K562 (cell line): ENCODE measurements around the gene PLXNA2. TPM values are rescaled to one million over a fixed set of nuclear protein-coding genes. Genes with fewer than 3 reads are reported as not detected.

Experiments
- ATAC-seq: fragments of 200-7000 bp; cut with Tn5 transposase; 3 replicates; pipeline ENCODE4 v1.9.1; 2020; ENCODE audit warnings: moderate library complexity
- BruUV-seq: library from RNA; stranded (reverse); fragments of 400-500 nt; replicated peaks from 2 replicates; lab custom pipeline; 2021; lab: Mats Ljungman, UMichigan
- CTCF ChIA-PET: fragments of 300-600 bp; formaldehyde crosslinking; extraction: SDS; loops from one replicate; lab custom pipeline; 2021; ENCODE audit warnings: low intra/inter-chr PET ratio; lab: Yijun Ruan, JAX
- POLR2A ChIA-PET: fragments of 300-600, 350-650 bp; sonication (Branson Sonifier 250); formaldehyde crosslinking; extraction: SDS; loops from one replicate; lab custom pipeline; 2021; ENCODE audit warnings: antibody characterized with exemption, inconsistent platforms; lab: Yijun Ruan, JAX
- DNase-seq, 4 experiments: peaks; one replicate each; pipeline versions ENCODE4 v3.0.0 to v3.0.0-alpha.2; 2011 to 2018; ENCODE audit warnings: low spot score in 3 of 4, mixed read lengths in 3 of 4; ENCODE audit errors: extremely low read depth in 1 of 4
- FAIRE-seq: peaks from 2 replicates; lab custom pipeline; 2011; peaks lifted over from hg19 to GRCh38; lab: Jason Lieb, UNC
- H2AFZ ChIP-seq: 2 replicates; pipeline ENCODE4 v1.6.0; 2011; ENCODE audit warnings: low read depth, low read length, control low read depth, inconsistent platforms
- H3K27ac ChIP-seq: fragments of 200-600 bp; 3 replicates; pipeline ENCODE4 v1.8.0; 2011; ENCODE audit warnings: low read depth, mild to moderate bottlenecking, control low read depth, inconsistent platforms, low read length, moderate library complexity, mixed read lengths; ENCODE audit errors: extremely low read depth
- H3K27me3 ChIP-seq, 2 experiments: fragments of 300-600 bp in 1 of 2; 2 replicates in 1 of 2; 3 replicates in 1 of 2; pipeline versions ENCODE4 v1.6.0 to v1.8.0; 2011; ENCODE audit warnings: inconsistent platforms in 2 of 2, low read length in 2 of 2, mild to moderate bottlenecking in 1 of 2, mixed read lengths in 1 of 2, moderate library complexity in 1 of 2; ENCODE audit not compliant: control insufficient read depth in 2 of 2, insufficient read depth in 2 of 2
- H3K36me3 ChIP-seq: fragments of 300-600 bp; 3 replicates; pipeline ENCODE4 v1.8.0; 2011; ENCODE audit warnings: mild to moderate bottlenecking, low read length, inconsistent platforms; ENCODE audit not compliant: control insufficient read depth, insufficient read depth
- H3K4me1 ChIP-seq, 2 experiments: fragments of 200-600 bp in 1 of 2; replicated peaks in 1 of 2; 2 replicates in 1 of 2; 3 replicates in 1 of 2; pipeline versions ENCODE4 v1.5.1 to v1.8.0; 2011; ENCODE audit warnings: inconsistent platforms in 2 of 2, low read length in 2 of 2, mild to moderate bottlenecking in 1 of 2, mixed read lengths in 1 of 2, moderate library complexity in 1 of 2; ENCODE audit not compliant: control insufficient read depth in 2 of 2, insufficient read depth in 2 of 2
- H3K4me2 ChIP-seq: 2 replicates; pipeline ENCODE4 v1.6.1; 2011; ENCODE audit warnings: low read length, control low read depth, inconsistent platforms, mixed read lengths; ENCODE audit not compliant: insufficient read depth
- H3K4me3 ChIP-seq: fragments of 200-600 bp; sonication (generic), shearing (Covaris generic); 2 replicates; pipeline ENCODE4 v1.5.1; 2016; ENCODE audit warnings: control low read depth, inconsistent platforms
- H3K79me2 ChIP-seq: fragments of 200-600 bp; 3 replicates; pipeline ENCODE4 v1.8.0; 2011; ENCODE audit warnings: low read length, inconsistent platforms; ENCODE audit not compliant: control insufficient read depth, insufficient read depth
- H3K9ac ChIP-seq, 2 experiments: 2 replicates each; pipeline versions ENCODE4 v1.6.0 to v1.6.1; 2011; ENCODE audit warnings: low read depth in 2 of 2, low read length in 2 of 2, control low read depth in 1 of 2, inconsistent platforms in 1 of 2, mild to moderate bottlenecking in 1 of 2, mixed read lengths in 1 of 2; ENCODE audit not compliant: insufficient read depth in 1 of 2
- H3K9me1 ChIP-seq: one replicate; pipeline ENCODE4 v1.6.0; 2011; ENCODE audit warnings: inconsistent platforms, mild to moderate bottlenecking, low read length, moderate library complexity; ENCODE audit not compliant: control insufficient read depth, insufficient read depth
- H3K9me3 ChIP-seq: replicated peaks from 2 replicates; pipeline ENCODE4 v1.5.1; 2011; ENCODE audit warnings: low read depth, low read length, inconsistent platforms; ENCODE audit not compliant: control insufficient read depth, insufficient read depth
- H4K20me1 ChIP-seq: replicated peaks from 2 replicates; pipeline ENCODE4 v1.6.1; 2011; ENCODE audit warnings: low read length, inconsistent platforms, mixed read lengths; ENCODE audit not compliant: control insufficient read depth, insufficient read depth
- DACH1 ChIP-seq: fragments of 450-650 bp; IDR thresholded peaks from 2 replicates; pipeline ENCODE4 v1.6.1; 2018; ENCODE audit not compliant: partially characterized antibody
- TCF7L2 ChIP-seq: fragments of 150-350 bp; IDR thresholded peaks from 2 replicates; pipeline ENCODE4 v1.6.1; 2016; ENCODE audit warnings: low read depth, mild to moderate bottlenecking, low read length, moderate library complexity
- ZNF143 ChIP-seq: sonication (generic); formaldehyde crosslinking; IDR thresholded peaks from 2 replicates; pipeline ENCODE4 v1.9.0; 2022; ENCODE audit warnings: mild to moderate bottlenecking, missing genetic modification reagents
- ZNF764 ChIP-seq: fragments of 250-450 bp; sonication (Bioruptor Pico); IDR thresholded peaks from 2 replicates; pipeline ENCODE4 v1.4.0; 2020; ENCODE audit warnings: low read depth, mild to moderate bottlenecking, moderate library complexity
- WGBS: fragments of 100-300 bp; shearing (Covaris generic); methylation state at CpG from one replicate; pipeline ENCODE4 v1.1.6; 2016; ENCODE audit warnings: low coverage, mixed read lengths; ENCODE audit not compliant: insufficient coverage; ENCODE audit errors: missing lambda C conversion rate; 5-methylcytosine and 5-hydroxymethylcytosine counted together
- in situ Hi-C: fragments of 300-500 bp; cut with MboI; formaldehyde crosslinking; loops from 4 replicates; pipeline ENCODE4 v1.15.0; 2018; ENCODE audit warnings: inconsistent platforms, mixed read lengths
- intact Hi-C: fragments of 100-400 bp; cut with micrococcal nuclease; formaldehyde crosslinking; loops from 2 replicates; pipeline ENCODE4 v1.14.2; 2022
- polyA plus RNA-seq, 8 experiments: library from polyadenylated mRNA; depleted of rRNA in 4 of 8; stranded (reverse) in 5 of 8; unstranded in 3 of 8; fragments of >200 nt; fragmentation: Nextera tagmentation in 2 of 8; fragmentation: Illumina TruSeq in 1 of 8; extraction: Ambion mirVana in 2 of 8; extraction: Trizol in 1 of 8; gene quantifications; 2 replicates each; pipeline versions ENCODE4 v1.2.1 to v1.2.3, GENCODE V29; 2011 to 2014; ENCODE audit warnings: inconsistent platforms in 1 of 8, missing spikeins in 1 of 8
- total RNA-seq, 7 experiments: library from RNA; depleted of rRNA in 6 of 7; stranded (reverse); fragments of >200 nt in 6 of 7; fragmentation: Illumina TruSeq in 2 of 7; extraction: Trizol in 2 of 7; gene quantifications; 2 replicates each; pipeline versions ENCODE4 v1.2.1 to v1.2.3, GENCODE V29; 2011 to 2021; ENCODE audit warnings: low replicate concordance in 1 of 7
- TF ChIP-seq, protein P1 (sequence below): fragments of 150-350 bp; IDR thresholded peaks from 2 replicates; pipeline ENCODE4 v1.6.1; 2014; ENCODE audit warnings: low read depth, mild to moderate bottlenecking, low read length, borderline replicate concordance
- TF ChIP-seq, protein P2 (sequence below): fragments of 250-450 bp; sonication (Bioruptor Pico); IDR thresholded peaks from 2 replicates; pipeline ENCODE4 v1.8.0; 2022; ENCODE audit warnings: moderate library complexity, mild to moderate bottlenecking, inconsistent platforms
- TF ChIP-seq, protein P3 (sequence below): fragments of 450-650 bp; IDR thresholded peaks from 2 replicates; pipeline ENCODE4 v1.6.1; 2016; ENCODE audit warnings: mild to moderate bottlenecking, moderate library complexity

Gene PLXNA2
- total and polyA plus RNA-seq, 9 of the 15 experiments (the other 6 are each of a cell fraction or from before 2014, with no cell fraction given) = 0.01 to 1.3 (median 0.32) TPM

DNA sequence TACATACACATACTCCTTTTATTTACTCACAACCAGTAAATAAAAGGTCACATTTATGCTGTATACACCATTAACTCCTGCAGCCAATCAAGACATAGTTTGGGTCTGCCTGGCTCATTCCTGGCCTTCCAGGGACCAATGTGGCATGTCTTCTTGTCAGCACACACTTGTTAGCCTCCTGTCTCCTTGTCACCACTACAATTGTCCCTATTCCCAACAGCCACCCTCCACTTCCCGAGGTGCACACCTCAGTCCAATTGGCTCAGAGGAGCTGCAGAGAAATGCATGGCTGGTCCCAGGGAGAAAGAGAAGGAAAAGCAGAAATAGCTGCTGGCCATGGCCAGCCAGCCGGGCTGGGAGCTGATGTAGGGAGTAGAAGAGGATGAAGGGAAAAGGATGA lies 116.9 kb downstream of the PLXNA2 start:
- 0% methylated on average over 2 of the region's 2 CpGs for WGBS
- CTCF ChIA-PET = no interaction called here
- TF ChIP-seq, protein P1, sequence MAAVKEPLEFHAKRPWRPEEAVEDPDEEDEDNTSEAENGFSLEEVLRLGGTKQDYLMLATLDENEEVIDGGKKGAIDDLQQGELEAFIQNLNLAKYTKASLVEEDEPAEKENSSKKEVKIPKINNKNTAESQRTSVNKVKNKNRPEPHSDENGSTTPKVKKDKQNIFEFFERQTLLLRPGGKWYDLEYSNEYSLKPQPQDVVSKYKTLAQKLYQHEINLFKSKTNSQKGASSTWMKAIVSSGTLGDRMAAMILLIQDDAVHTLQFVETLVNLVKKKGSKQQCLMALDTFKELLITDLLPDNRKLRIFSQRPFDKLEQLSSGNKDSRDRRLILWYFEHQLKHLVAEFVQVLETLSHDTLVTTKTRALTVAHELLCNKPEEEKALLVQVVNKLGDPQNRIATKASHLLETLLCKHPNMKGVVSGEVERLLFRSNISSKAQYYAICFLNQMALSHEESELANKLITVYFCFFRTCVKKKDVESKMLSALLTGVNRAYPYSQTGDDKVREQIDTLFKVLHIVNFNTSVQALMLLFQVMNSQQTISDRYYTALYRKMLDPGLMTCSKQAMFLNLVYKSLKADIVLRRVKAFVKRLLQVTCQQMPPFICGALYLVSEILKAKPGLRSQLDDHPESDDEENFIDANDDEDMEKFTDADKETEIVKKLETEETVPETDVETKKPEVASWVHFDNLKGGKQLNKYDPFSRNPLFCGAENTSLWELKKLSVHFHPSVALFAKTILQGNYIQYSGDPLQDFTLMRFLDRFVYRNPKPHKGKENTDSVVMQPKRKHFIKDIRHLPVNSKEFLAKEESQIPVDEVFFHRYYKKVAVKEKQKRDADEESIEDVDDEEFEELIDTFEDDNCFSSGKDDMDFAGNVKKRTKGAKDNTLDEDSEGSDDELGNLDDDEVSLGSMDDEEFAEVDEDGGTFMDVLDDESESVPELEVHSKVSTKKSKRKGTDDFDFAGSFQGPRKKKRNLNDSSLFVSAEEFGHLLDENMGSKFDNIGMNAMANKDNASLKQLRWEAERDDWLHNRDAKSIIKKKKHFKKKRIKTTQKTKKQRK = no peak
- TF ChIP-seq, protein P2, sequence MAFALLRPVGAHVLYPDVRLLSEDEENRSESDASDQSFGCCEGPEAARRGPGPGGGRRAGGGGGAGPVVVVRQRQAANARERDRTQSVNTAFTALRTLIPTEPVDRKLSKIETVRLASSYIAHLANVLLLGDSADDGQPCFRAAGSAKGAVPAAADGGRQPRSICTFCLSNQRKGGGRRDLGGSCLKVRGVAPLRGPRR = no peak
- TF ChIP-seq ZNF143 (CRISPR knock-in tag) = no peak
- no peak for TF ChIP-seq ZNF764
- TF ChIP-seq, protein P3, sequence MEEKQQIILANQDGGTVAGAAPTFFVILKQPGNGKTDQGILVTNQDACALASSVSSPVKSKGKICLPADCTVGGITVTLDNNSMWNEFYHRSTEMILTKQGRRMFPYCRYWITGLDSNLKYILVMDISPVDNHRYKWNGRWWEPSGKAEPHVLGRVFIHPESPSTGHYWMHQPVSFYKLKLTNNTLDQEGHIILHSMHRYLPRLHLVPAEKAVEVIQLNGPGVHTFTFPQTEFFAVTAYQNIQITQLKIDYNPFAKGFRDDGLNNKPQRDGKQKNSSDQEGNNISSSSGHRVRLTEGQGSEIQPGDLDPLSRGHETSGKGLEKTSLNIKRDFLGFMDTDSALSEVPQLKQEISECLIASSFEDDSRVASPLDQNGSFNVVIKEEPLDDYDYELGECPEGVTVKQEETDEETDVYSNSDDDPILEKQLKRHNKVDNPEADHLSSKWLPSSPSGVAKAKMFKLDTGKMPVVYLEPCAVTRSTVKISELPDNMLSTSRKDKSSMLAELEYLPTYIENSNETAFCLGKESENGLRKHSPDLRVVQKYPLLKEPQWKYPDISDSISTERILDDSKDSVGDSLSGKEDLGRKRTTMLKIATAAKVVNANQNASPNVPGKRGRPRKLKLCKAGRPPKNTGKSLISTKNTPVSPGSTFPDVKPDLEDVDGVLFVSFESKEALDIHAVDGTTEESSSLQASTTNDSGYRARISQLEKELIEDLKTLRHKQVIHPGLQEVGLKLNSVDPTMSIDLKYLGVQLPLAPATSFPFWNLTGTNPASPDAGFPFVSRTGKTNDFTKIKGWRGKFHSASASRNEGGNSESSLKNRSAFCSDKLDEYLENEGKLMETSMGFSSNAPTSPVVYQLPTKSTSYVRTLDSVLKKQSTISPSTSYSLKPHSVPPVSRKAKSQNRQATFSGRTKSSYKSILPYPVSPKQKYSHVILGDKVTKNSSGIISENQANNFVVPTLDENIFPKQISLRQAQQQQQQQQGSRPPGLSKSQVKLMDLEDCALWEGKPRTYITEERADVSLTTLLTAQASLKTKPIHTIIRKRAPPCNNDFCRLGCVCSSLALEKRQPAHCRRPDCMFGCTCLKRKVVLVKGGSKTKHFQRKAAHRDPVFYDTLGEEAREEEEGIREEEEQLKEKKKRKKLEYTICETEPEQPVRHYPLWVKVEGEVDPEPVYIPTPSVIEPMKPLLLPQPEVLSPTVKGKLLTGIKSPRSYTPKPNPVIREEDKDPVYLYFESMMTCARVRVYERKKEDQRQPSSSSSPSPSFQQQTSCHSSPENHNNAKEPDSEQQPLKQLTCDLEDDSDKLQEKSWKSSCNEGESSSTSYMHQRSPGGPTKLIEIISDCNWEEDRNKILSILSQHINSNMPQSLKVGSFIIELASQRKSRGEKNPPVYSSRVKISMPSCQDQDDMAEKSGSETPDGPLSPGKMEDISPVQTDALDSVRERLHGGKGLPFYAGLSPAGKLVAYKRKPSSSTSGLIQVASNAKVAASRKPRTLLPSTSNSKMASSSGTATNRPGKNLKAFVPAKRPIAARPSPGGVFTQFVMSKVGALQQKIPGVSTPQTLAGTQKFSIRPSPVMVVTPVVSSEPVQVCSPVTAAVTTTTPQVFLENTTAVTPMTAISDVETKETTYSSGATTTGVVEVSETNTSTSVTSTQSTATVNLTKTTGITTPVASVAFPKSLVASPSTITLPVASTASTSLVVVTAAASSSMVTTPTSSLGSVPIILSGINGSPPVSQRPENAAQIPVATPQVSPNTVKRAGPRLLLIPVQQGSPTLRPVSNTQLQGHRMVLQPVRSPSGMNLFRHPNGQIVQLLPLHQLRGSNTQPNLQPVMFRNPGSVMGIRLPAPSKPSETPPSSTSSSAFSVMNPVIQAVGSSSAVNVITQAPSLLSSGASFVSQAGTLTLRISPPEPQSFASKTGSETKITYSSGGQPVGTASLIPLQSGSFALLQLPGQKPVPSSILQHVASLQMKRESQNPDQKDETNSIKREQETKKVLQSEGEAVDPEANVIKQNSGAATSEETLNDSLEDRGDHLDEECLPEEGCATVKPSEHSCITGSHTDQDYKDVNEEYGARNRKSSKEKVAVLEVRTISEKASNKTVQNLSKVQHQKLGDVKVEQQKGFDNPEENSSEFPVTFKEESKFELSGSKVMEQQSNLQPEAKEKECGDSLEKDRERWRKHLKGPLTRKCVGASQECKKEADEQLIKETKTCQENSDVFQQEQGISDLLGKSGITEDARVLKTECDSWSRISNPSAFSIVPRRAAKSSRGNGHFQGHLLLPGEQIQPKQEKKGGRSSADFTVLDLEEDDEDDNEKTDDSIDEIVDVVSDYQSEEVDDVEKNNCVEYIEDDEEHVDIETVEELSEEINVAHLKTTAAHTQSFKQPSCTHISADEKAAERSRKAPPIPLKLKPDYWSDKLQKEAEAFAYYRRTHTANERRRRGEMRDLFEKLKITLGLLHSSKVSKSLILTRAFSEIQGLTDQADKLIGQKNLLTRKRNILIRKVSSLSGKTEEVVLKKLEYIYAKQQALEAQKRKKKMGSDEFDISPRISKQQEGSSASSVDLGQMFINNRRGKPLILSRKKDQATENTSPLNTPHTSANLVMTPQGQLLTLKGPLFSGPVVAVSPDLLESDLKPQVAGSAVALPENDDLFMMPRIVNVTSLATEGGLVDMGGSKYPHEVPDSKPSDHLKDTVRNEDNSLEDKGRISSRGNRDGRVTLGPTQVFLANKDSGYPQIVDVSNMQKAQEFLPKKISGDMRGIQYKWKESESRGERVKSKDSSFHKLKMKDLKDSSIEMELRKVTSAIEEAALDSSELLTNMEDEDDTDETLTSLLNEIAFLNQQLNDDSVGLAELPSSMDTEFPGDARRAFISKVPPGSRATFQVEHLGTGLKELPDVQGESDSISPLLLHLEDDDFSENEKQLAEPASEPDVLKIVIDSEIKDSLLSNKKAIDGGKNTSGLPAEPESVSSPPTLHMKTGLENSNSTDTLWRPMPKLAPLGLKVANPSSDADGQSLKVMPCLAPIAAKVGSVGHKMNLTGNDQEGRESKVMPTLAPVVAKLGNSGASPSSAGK = no peak
- TF ChIP-seq DACH1 = no peak
- TF ChIP-seq TCF7L2 = no peak

More for the DNA sequence above, 116.9 kb downstream of the PLXNA2 start:
- H3K27me3 ChIP-seq = peaks cover 23 to 56% of the 10 kb centered on the region in 2 experiments
- no peak for FAIRE-seq
- in situ Hi-C loops (no loop called here), intact Hi-C loops (no loop called here)
- no peaks in the 10 kb centered on the region for H3K36me3 ChIP-seq
- H3K4me2 ChIP-seq = no peak overlapping the region
- no peaks in the 10 kb centered on the region for H3K9me3 ChIP-seq
- no peak overlapping the region for H3K4me3 ChIP-seq
- no peak for ATAC-seq
- H3K27ac ChIP-seq = no peak overlapping the region
- DNase-seq = no peak
- no TSS peak for BruUV-seq
- no peak overlapping the region for H3K9ac ChIP-seq
- no peak overlapping the region for H2AFZ ChIP-seq
- H3K79me2 ChIP-seq = no peaks in the 10 kb centered on the region
- no peaks in the 10 kb centered on the region; the same call in 1 of the 2 replicates for H4K20me1 ChIP-seq
- H3K4me1 ChIP-seq = no peaks in the 10 kb centered on the region; a peak in 1 of 5 replicates
- H3K9me1 ChIP-seq = no peaks in the 10 kb centered on the region
- POLR2A ChIA-PET = interaction anchor here (1.0 to 1.3 kb wide), 3 partner anchors 14 to 107 kb away, joined by 3 to 5 read pairs (median 3); no protein-coding TSS in a partner anchor
